SU-DHL-6 (cell line): ENCODE results near the gene POU2F3.

Experiments used
- H2AFZ ChIP-seq: fragments of 200-600 bp; sonication (generic); 2 replicates; pipeline ENCODE4 v1.6.1; 2014; ENCODE audit warnings: low read depth, mild to moderate bottlenecking, moderate library complexity, mixed read lengths, antibody characterized with exemption, low read length; ENCODE audit not compliant: severe bottlenecking
- H3F3A ChIP-seq: fragments of 200-600 bp; shearing (Covaris generic); 2 replicates; pipeline ENCODE4 v1.6.0; 2016; ENCODE audit warnings: antibody characterized with exemption, mild to moderate bottlenecking; ENCODE audit not compliant: insufficient read depth
- H3K27ac ChIP-seq: fragments of 200-600 bp; sonication (generic); 2 replicates; pipeline ENCODE4 v1.5.1; 2016; ENCODE audit warnings: low read depth, mild to moderate bottlenecking, low read length, moderate library complexity, mixed read lengths
- H3K27me3 ChIP-seq: fragments of 200-600 bp; sonication (generic), shearing (Covaris generic); 2 replicates; pipeline ENCODE4 v1.6.0; 2014; ENCODE audit warnings: mild to moderate bottlenecking, low read length
- H3K36me3 ChIP-seq: fragments of 200-600 bp; sonication (generic); 2 replicates; pipeline ENCODE4 v1.6.1; 2014; ENCODE audit warnings: mild to moderate bottlenecking, low read length, mixed read lengths
- H3K4me2 ChIP-seq: fragments of 300-600, 200-600 bp; shearing (Covaris generic), sonication (generic); 2 replicates; pipeline ENCODE4 v1.6.0; 2014; ENCODE audit warnings: low read length, low read depth, mild to moderate bottlenecking; ENCODE audit not compliant: poor library complexity, severe bottlenecking
- H3K4me3 ChIP-seq: fragments of 200-600 bp; sonication (generic); 2 replicates; pipeline ENCODE4 v1.5.1; 2014; ENCODE audit warnings: antibody characterized with exemption, low read length, mild to moderate bottlenecking, mixed read lengths; ENCODE audit not compliant: insufficient read depth, poor library complexity, severe bottlenecking
- H3K79me2 ChIP-seq: fragments of 200-600 bp; sonication (generic); 2 replicates; pipeline ENCODE4 v1.6.1; 2014; ENCODE audit warnings: mild to moderate bottlenecking, low read length, moderate library complexity; ENCODE audit not compliant: insufficient read depth
- H3K9ac ChIP-seq: fragments of 200-600 bp; sonication (generic); 2 replicates; pipeline ENCODE4 v1.7.0; 2014; ENCODE audit warnings: mild to moderate bottlenecking, low read length
- H3K9me2 ChIP-seq: fragments of 200-600 bp; sonication (generic); replicated peaks from 2 replicates; pipeline ENCODE4 v1.6.1; 2014; ENCODE audit warnings: low read length; ENCODE audit not compliant: insufficient read depth
- H3K9me3 ChIP-seq: fragments of 200-600 bp; sonication (generic); 2 replicates; pipeline ENCODE4 v1.6.1; 2014; ENCODE audit warnings: low read length, mixed read lengths; ENCODE audit not compliant: insufficient read depth
- H4K20me1 ChIP-seq: fragments of 200-600 bp; sonication (generic); 2 replicates; pipeline ENCODE4 v1.6.1; 2014; ENCODE audit warnings: low read depth, mild to moderate bottlenecking, antibody characterized with exemption, low read length, moderate library complexity, mixed read lengths
- CTCF ChIP-seq: fragments of 200-600 bp; sonication (generic); IDR thresholded peaks from one replicate; pipeline ENCODE4 v1.5.1; 2017; ENCODE audit warnings: antibody characterized with exemption, mild to moderate bottlenecking, low read length, moderate library complexity; ENCODE audit not compliant: insufficient read depth, poor library complexity, severe bottlenecking
- EZH2phosphoT487 ChIP-seq: fragments of 200-600 bp; sonication (generic), shearing (Covaris generic); conservative IDR thresholded peaks from 2 replicates; pipeline ENCODE4 v1.6.1; 2018; ENCODE audit warnings: mild to moderate bottlenecking, antibody characterized with exemption, low read length, moderate library complexity, mixed read lengths

The POU2F3 gene

GRCh38 chr11:120334332-120334731 lies 94.4 kb downstream of the POU2F3 start:
- H3F3A ChIP-seq: peaks cover 13% of the 10 kb centered on the region
- TF ChIP-seq CTCF (no peak), EZH2phosphoT487 (no peak)
- no peaks in the 10 kb centered on the region for H3K9me2 ChIP-seq
- H3K4me2 ChIP-seq: no peak overlapping the region
- H4K20me1 ChIP-seq: peaks cover 17% of the 10 kb centered on the region
- H3K36me3 ChIP-seq: no peaks in the 10 kb centered on the region
- H2AFZ ChIP-seq: no peak overlapping the region
- H3K27ac ChIP-seq: no peak overlapping the region
- no peaks in the 10 kb centered on the region for H3K9me3 ChIP-seq
- H3K79me2 ChIP-seq: no peaks in the 10 kb centered on the region
- no peak overlapping the region for H3K9ac ChIP-seq
- H3K27me3 ChIP-seq: no peaks in the 10 kb centered on the region
- no peak overlapping the region for H3K4me3 ChIP-seq

DNA sequence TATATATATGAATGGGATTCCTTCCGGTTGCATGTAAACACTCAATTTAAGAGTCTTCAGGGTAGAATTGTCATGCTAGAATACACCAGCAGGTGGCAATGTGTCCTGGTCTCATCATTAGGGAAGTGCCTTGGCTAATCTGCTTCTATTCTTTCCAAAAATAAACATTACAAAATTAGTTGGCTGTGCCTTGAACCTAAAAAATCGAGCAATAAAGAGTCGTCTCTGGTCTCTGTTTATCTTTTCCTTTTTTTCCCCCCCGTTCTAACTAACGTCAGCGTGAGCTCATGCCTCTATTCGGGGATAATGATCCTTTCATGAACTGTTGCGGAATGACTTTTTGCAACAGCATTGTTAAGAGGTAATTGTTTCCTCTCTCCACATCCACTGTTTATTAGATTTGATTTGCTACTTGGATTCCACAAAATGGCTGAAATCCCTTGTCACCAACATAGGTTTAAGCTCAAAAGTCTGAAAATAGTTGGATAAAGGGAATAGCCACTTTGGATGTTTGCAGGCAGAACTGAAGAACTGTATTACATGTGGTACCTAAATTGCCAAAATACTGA lies 95.0 kb downstream of the POU2F3 start:
- H4K20me1 ChIP-seq: peaks cover 19% of the 10 kb centered on the region
- peaks cover 16% of the 10 kb centered on the region for H3F3A ChIP-seq
- peak overlapping the region; percentile 88 for H3K4me3 ChIP-seq
- no peak overlapping the region; the same call in 1 of the 2 replicates for H3K27ac ChIP-seq
- peak; percentile 24 for TF ChIP-seq CTCF
- TF ChIP-seq EZH2phosphoT487: no peak
- H3K9me3 ChIP-seq: no peaks in the 10 kb centered on the region
- H3K9ac ChIP-seq: peak overlapping the region; percentile 70; the same call in 1 of the 2 replicates
- H3K4me2 ChIP-seq: peak overlapping the region; percentile 96
- no peaks in the 10 kb centered on the region for H3K9me2 ChIP-seq
- H3K36me3 ChIP-seq: no peaks in the 10 kb centered on the region
- H3K27me3 ChIP-seq: no peaks in the 10 kb centered on the region
- peak overlapping the region; percentile 90 for H2AFZ ChIP-seq
- H3K79me2 ChIP-seq: no peaks in the 10 kb centered on the region

DNA sequence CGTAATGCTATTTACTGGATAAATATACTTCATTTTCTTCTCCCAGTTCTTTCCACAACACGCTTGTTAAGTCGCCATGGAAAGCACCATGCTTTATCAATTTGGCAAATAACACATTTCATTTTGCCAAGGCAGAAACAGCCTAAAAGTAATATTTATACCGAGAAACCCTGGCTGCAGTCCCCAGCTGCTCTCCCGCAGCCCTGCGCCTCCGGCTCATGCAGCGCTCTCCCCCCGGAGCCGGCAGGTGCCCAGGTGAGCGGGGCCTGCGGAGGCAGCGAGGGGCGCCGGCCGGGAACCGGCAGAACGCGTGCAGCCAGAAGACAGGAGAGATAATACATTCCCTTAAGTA lies 95.6 kb downstream of the POU2F3 start:
- Histone ChIP-seq H3F3A (peaks cover 16% of the 10 kb centered on the region), H3K9me3 (no peaks in the 10 kb centered on the region), H2AFZ (peak overlapping the region; percentile 90), H3K36me3 (no peaks in the 10 kb centered on the region), H3K9me2 (no peaks in the 10 kb centered on the region), H3K27me3 (no peaks in the 10 kb centered on the region), H3K79me2 (no peaks in the 10 kb centered on the region), H4K20me1 (peaks cover 24% of the 10 kb centered on the region), H3K27ac (peak overlapping the region; percentile 2), H3K9ac (peak overlapping the region; percentile 70), H3K4me2 (peak overlapping the region; percentile 96), H3K4me3 (peak overlapping the region; percentile 88)
- TF ChIP-seq EZH2phosphoT487 (no peak), CTCF (no peak)
